MM.1S (cell line): Measurements from ENCODE around the gene ADRB1.

Experiments
- EZH2 ChIP-seq: fragments of 300-600 bp; sonication (generic); optimal IDR thresholded peaks from 2 replicates; pipeline ENCODE3; 2017; ENCODE audit warnings: low read depth, mild to moderate bottlenecking, antibody characterized with exemption, low read length, mixed read lengths
- EZH2phosphoT487 ChIP-seq: fragments of 300-600 bp; sonication (generic); IDR thresholded peaks from 2 replicates; pipeline ENCODE4 v1.6.1; 2018; ENCODE audit warnings: antibody characterized with exemption, low read length
- TF ChIP-seq, protein P1 (sequence below): fragments of 300-600 bp; sonication (generic); IDR thresholded peaks from 2 replicates; pipeline ENCODE4 v1.5.1; 2016; ENCODE audit warnings: antibody characterized with exemption, low read length, mixed read lengths

DNA sequence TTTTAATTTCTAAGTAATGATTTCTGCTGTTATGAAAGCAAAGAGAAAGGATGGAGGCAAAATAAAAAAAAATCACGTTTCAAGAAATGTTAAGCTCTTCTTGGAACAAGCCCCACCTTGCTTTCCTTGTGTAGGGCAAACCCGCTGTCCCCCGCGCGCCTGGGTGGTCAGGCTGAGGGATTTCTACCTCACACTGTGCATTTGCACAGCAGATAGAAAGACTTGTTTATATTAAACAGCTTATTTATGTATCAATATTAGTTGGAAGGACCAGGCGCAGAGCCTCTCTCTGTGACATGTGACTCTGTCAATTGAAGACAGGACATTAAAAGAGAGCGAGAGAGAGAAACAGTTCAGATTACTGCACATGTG, 2.4 kb downstream of the ADRB1 start:
- TF ChIP-seq, protein P1, sequence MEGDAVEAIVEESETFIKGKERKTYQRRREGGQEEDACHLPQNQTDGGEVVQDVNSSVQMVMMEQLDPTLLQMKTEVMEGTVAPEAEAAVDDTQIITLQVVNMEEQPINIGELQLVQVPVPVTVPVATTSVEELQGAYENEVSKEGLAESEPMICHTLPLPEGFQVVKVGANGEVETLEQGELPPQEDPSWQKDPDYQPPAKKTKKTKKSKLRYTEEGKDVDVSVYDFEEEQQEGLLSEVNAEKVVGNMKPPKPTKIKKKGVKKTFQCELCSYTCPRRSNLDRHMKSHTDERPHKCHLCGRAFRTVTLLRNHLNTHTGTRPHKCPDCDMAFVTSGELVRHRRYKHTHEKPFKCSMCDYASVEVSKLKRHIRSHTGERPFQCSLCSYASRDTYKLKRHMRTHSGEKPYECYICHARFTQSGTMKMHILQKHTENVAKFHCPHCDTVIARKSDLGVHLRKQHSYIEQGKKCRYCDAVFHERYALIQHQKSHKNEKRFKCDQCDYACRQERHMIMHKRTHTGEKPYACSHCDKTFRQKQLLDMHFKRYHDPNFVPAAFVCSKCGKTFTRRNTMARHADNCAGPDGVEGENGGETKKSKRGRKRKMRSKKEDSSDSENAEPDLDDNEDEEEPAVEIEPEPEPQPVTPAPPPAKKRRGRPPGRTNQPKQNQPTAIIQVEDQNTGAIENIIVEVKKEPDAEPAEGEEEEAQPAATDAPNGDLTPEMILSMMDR = no peak
- TF ChIP-seq EZH2phosphoT487 (no peak), EZH2 (no peak)
